PC-3 (cell line): Measurements from ENCODE around the gene FXR2.

Experiments used
- EZH2 ChIP-seq: fragments of 300-600 bp; sonication (generic); IDR thresholded peaks from one replicate; pipeline ENCODE4 v1.6.1; 2017; ENCODE audit warnings: antibody characterized with exemption, mild to moderate bottlenecking, low read length; ENCODE audit not compliant: unreplicated experiment
- EZH2phosphoT487 ChIP-seq: fragments of 300-600 bp; sonication (generic); IDR thresholded peaks from 2 replicates; pipeline ENCODE4 v1.6.1; 2018; ENCODE audit warnings: mild to moderate bottlenecking, antibody characterized with exemption, low read length, borderline replicate concordance
- TF ChIP-seq, protein P1 (sequence below): fragments of 300-600 bp; sonication (generic); conservative IDR thresholded peaks from 2 replicates; pipeline ENCODE4 v1.5.1; 2017; ENCODE audit warnings: antibody characterized with exemption, low read depth, mild to moderate bottlenecking, low read length

DNA sequence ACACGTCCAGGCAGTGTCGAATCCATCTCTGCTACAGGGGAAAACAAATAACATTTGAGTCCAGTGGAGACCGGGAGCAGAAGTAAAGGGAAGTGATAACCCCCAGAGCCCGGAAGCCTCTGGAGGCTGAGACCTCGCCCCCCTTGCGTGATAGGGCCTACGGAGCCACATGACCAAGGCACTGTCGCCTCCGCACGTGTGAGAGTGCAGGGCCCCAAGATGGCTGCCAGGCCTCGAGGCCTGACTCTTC is 42.4 kb downstream of the FXR2 start:
- TF ChIP-seq, protein P1, sequence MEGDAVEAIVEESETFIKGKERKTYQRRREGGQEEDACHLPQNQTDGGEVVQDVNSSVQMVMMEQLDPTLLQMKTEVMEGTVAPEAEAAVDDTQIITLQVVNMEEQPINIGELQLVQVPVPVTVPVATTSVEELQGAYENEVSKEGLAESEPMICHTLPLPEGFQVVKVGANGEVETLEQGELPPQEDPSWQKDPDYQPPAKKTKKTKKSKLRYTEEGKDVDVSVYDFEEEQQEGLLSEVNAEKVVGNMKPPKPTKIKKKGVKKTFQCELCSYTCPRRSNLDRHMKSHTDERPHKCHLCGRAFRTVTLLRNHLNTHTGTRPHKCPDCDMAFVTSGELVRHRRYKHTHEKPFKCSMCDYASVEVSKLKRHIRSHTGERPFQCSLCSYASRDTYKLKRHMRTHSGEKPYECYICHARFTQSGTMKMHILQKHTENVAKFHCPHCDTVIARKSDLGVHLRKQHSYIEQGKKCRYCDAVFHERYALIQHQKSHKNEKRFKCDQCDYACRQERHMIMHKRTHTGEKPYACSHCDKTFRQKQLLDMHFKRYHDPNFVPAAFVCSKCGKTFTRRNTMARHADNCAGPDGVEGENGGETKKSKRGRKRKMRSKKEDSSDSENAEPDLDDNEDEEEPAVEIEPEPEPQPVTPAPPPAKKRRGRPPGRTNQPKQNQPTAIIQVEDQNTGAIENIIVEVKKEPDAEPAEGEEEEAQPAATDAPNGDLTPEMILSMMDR, result no peak
- no peak for TF ChIP-seq EZH2
- no peak for TF ChIP-seq EZH2phosphoT487
